HCEC 1CT (cell line): Measurements from ENCODE around the gene MUC5B.
"Not testable (repeated sequence)": the region's sequence is repeated elsewhere in the genome, so short reads cannot be mapped to it uniquely, and the experiment has no call there.

Source experiments
- DNase-seq: peaks from one replicate; pipeline ENCODE4 v3.0.0-alpha.2; 2017

Gene MUC5B

DNA sequence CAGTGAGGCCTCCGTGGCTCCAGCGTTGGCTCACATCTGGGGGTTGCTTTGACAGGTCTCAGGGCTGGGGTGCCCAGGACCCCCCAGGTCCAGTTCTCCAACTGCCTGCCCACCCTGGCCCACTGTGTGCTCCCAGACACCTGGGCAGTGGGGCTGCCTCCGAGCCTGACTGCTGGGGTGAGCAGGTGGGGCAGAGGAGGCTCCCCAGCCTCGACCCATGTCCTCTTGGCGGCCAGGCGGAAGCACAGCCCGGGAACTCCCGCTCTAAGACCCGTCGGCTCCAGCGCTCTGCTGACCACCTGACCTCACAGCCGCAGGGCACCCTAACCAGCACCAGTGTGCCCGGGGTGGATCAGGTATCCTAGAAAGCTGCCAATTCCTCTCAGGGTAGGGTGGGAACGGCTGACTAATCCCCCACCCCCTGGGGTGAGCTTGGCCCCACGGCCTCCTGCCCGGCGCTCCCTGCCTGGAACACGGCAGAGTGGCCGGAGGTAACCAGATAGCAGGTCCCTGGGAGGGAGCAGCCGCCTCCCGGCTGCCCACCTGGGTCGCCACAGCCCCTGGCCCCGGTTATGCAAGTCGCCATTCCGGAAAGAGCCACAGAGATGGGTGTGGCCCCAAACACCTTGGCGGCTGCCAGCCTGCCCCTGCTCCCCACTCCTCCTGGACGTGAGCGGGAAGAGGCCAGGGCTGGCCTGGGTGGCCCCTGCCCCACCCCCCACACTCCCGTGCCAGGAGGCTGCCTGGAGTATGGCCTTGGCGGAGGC lies 19.2 kb upstream of the MUC5B start:
- DNase-seq, result no peak

DNA sequence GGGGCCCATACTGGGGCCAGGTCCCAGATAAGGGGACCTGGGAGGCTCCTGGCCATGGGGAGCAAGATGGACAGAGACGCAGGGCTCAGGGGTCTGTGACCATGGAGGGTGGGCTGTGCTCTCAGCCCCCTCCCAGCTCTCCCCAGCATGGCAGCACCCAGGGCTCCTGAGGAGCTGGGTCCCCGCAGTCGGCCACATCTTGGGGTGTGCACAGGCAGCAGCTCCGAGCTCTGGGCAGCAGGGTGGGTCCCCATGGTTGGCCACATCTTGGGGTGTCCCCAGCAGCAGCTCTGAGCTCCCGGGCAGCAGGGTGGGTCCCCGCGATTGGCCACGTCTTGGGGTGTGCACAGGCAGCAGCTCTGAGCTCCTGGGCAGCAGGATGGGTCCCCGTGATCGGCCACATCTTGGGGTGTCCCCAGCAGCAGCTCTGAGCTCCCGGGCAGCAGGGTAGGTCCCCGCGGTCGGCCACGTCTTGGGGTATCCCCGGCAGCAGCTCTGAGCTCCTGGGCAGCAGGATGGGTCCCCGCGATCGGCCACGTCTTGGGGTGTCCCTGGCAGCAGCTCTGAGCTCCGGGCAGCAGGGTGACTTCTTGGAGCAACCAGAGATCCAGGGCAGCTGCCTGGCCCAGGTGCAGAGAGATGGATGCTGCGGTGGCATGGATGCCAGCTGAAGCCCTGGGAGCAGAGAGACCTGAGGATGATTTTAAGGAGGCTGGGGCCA lies 18.3 kb upstream of the MUC5B start:
- DNase-seq, result no peak

DNA sequence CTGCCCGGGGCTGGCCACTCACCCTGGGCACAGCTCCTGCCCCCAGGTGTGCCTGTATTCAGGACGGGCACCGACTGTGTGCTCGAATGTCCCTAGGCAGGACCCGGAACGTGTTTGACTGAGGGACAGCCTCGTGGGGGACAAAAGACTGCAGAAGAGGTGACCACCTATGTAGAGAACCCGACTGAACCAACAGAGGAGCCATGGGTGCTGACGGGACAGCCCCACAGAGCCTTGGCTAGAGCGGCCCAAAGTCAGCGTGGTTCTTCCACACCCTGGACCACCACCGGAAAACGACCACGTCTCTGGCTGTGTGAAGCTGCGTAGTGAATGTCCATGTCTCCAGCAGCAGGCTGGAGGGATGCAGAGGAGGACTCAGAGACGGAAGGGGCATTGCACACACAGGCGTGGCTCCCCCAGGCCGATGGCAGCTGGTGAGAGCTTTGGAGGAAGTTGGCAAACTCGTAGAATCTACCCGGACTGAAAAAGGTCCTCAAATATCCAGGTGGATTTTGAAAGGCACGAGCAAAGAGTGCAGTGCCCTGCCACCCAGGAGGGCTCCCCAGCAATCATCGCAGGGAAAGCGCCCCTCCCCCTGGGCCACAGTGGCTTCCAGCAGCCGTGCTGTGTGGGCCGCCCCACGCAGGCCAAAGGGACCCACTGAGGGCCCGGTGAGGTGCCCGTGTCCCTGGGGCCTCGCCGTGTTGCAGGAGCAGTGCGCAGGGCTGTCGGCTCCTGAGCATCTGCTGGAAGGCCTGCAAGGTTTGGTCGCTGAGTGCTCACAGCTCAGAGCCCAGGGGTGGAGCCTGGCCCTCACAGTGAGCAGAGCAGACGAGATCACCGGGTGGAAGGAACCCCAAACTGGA lies 17.5 kb upstream of the MUC5B start:
- DNase-seq, result no peak

DNA sequence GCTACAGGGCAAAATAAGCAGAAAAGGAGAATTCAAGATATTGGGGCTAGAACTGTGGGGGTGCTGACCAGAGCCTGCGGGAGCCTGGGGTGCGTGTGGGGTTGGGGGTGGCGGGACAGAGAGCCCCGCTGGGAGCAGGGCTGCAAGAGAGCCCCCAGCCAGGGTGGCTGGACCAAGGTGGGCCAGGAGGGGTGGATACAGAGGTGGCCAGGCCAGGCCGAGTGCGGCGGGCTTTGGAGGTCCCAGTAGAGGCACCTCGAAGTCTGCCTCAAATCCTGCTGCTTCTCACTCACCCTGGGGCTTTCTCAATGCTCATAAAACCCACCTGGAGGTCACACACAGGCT lies 16.9 kb upstream of the MUC5B start:
- DNase-seq, result no peak

DNA sequence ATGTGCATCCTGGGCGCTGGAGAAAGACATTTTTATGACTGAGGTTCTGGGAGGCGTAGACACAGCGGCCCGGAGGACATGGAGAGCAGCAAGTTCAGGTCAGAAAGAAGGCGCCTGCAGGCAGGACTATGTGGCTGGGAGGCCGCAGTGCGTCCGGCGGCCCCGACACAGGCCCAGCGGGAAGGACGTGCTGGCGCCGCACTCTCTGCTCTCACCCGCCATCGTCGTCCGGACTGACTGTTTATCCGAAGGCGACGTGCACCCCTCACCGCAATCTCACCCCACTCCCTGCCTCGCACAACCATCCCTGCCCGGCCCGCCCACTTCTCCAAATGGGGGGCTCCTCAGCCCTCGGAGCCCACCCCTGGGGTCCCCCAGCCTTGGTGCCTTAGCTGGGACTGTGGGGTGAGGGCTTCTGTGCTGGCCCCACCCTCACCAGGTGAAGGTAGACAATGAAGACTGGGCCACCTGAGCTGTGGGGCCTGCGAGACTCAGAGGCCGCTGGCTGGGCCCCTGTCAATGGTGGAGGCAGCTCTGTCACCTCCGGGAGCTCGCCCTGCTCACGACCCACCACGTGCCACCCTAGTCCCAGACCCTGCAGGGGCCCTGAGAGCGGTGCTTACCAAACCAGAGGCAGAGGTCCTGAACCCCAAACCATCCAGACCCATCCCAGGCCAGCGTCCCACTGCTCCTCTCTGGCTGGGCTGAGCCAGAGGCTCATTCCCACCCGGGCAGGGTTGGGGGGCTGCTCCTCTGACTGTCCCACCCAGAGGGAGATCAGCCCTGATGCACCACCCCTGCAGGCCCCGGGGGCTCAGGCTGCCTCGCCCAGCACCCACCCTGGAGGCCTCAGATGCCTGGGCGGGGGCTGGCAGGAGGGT lies 16.2 kb upstream of the MUC5B start:
- DNase-seq, result no peak

DNA sequence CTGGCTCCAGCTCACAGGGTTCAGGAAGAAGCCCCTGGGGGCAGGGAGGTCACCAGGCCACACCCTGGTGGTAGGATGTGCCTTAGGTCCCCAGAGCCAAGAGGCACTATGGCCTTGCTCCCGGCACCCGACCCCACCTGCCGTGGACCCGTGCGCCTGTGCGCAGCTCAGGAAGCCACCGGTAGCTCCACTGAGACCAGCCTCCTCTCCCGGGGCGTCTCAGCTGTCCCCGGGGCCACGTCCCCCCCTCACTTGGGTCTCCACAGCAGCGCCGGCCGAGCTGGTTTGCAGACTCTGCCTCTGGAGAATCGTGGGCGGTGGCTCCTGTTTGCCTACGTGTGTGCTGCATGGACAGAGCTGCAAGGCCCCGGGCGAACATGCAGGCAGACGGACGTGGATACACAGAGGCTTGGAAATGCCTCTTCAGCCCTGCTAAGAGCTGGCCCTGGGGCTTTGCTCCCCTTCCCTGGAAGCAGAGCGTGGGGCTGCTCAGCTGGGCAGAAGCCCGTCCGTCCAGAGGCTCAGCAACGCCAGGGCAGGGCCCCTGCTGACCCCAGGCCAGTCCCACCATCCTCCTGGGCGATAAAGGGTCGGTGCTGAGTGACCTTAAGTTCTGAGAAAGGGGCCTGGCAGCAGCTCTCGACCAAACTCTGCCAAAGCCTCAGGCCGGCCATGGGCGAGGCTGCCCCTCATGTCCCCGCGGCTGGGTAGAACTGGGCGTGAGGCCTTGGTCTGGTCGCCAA lies 15.3 kb upstream of the MUC5B start:
- DNase-seq, result no peak

DNA sequence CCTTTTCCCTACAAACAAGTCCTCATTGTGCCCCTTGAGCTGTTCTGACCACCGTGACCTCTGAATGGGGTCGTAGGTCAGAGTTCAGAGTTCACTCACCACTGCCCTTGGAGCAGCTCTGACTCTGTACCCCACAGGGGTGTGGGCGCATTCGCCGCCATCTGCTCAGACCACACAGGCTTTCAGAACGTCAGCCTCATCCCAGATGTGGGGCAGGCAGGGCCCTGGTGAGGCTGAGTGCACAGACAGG lies 14.8 kb upstream of the MUC5B start:
- DNase-seq, result no peak

DNA sequence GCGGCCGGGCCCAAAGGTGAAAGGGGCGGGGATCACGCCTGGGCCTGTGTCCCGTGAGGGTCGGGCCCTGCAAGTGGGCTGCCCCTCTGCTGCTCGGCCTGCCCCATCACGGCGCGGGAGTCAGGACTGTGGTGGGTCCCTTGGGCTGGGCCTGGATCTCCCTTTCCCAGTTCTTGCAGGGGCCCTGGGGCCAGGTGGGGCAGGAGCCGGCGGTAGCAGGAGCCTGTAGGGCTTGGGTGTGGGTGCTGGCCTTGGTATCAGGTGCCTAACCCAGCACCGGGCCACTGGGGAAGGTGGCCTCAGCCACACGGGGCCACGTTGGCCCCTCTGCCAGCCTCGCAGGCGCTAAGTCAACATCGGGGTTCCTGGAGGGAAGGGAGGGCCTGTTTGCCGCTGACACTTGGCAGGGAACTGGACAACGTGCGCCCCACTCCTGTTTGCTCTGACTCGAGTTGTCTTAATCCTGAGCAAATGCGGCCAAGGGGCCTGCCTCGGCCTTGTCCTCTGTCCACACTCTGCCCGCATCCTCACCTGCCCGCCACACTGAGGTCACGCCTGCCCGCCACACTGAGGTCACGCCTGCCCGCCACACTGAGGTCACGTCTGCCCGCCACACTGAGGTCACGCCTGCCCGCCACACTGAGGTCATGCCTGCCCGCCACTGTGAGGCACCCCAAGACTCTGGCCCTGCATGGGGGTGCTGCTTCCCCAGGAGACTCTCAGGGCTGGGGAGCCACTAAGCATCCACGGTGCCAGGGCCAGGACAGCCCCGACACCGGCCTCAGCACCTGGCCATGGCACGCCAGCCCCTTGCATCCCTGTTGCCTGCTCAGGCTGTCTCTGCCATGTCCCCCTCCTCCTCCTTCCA lies 14.2 kb upstream of the MUC5B start:
- DNase-seq, result no peak

DNA sequence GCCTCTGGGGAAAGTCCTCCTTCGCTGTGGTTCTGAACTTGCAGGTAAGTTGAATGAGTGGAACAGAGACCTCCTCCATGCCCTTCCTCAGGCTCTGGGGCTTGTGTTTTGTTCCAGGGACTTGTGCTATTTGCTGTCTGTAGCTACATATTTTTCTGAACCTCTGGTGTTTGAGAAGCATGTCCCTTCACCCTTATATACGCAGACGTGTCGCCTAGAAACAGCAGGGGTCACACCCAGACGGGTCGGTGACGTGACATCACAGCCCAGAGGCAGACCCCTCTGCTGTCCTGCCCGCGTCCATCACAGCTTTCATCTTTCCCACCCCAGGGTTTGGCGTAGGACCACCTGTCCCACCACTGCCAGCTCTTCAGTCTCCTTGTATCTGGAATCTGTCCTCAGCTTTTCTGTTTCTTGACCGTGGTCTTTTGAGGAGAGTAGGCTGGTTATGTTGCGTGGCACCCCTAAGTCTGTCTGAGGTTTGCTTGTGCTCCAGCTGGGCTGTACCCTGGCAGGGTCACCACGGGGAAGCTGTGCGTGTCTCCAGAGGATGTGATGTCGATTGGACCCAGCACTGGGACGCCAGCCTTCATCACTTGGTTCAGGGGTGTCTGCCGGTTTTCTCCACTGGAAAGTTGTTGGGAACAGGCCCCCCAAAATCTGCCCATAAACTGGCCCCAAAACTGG lies 13.4 kb upstream of the MUC5B start:
- DNase-seq, result no peak

DNA sequence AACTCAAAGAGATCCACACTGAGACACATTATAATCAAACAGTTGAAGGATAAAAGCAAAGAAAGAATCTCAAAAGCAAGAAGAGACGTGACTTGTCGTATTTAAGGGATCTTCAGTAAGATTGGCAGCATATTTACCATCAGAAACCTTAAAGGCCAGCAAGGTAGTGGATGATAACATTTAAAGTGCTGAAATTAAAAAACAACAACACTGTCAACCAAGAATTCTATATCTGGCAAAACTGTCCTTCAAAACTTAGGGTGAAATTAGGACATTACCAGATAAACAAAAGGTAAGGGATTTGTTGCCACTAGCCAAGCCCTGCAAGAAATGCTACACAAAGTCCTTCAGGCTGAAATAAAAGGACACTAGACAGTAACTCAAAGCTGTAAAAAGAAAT lies 11.0 kb upstream of the MUC5B start:
- DNase-seq, result no peak

DNA sequence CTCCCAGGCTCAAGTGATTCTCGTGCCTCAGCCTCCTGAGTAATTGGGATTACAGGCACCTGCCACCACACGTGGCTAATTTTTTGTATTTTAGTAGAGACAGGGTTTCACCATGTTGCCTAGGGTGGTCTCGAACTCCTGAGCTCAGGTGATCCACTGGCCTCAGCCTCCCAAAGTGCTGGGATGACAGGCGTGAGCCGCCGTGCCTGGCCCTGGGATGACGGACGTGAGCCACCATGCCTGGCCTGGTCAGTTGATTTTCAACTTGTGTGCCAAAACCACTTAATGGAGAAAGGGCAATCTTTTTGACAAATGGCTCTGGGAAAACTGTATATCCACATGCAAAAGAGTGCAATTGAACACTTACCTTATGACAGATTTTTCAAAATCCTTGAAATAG lies 7.0 kb upstream of the MUC5B start:
- not testable (repeated sequence) for DNase-seq

DNA sequence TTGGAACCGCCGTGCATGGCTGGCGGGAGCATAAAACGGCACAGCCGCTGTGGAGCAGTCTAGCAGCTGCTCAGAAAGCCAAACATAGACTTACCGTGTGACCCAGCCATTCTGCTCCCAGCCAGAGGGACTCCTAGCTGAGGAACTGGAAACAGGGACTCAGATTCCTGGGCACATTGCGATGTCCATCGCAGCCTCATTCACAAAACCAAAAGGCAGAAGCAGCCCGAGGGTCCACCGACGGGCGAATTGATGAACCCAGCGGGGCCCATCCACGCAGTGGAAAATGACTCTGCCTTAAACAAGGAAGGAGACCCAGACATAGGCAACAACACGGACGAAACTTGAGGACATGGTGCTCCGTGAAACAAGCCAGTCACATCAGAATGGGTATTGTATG lies 5.7 kb upstream of the MUC5B start:
- no peak for DNase-seq

DNA sequence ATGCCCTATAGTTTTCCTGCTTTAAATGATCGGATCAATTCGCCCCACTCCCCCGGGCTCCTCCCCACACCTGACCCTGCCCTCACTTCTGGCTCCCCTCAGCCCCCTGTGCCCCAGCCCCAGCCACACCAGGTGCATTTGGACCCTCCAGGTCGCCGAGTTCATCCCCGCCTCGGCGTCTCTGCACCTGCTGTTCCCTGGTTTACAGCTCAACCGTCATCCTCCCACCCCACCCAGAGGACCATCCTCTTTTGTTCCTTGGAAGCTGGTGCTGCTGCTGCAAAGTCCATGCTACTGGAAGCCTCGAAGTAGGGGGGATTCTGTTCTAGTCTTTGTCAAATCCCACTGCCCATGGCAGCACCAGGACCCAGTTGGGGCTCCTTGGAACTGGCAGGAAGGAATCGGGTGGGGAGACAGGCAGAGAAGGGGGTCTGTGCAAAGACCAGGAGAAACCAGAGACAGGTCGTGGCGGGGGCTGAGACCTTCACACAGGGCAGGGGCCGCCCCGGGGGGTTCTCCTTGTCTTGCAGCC lies 4.5 kb upstream of the MUC5B start:
- DNase-seq, result no peak

DNA sequence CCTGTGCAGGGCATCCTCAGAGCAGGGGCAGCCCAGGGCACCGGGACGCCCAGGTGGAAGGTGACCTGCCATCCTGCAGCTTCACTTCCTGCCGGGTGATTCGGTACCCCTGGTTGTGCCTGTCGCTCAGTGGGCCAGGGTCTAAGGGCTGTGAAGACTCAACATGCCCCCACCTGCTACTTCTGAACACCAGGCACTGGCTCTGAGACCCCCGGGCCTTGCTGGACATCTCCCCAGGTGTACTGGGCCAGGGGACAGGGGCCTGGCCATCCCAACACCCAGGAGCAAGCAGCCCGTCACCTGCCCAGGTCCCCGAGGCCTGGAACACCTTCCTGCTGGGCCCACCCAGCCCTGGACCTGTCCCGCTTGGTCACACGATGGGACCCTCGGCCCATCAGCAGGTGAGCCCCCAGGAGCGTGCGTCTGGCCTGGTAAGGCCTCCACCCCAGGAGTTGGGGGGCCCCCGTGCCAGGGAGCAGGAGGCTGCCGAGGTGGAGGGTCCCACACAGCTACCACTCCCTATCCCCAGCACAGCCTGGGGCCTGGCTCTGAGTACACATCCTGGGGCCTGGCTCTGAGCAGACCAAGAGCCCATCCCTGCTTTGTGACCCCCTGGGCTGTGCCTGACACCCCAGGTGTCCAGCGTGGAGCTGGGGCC lies 3.9 kb upstream of the MUC5B start:
- no peak for DNase-seq

DNA sequence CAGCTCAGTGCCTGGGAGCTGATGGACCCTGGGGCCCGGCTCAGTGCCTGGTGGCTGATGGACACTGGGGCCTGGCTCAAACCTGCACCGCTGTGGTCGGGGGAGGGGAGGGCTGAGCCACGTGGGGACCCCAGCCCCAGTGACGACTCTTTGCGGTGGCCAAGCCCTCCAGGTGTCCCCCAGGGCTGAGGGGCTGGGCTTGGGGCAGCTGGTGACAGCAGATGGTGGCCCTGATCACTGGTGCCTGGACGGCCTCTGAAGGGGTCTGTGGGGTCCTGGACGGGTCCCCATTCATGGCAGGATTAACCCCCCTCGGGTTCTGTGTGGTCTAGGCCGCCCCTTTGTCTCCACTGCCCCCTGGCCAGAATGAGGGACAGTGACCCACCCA lies 3.4 kb upstream of the MUC5B start:
- no peak for DNase-seq

DNA sequence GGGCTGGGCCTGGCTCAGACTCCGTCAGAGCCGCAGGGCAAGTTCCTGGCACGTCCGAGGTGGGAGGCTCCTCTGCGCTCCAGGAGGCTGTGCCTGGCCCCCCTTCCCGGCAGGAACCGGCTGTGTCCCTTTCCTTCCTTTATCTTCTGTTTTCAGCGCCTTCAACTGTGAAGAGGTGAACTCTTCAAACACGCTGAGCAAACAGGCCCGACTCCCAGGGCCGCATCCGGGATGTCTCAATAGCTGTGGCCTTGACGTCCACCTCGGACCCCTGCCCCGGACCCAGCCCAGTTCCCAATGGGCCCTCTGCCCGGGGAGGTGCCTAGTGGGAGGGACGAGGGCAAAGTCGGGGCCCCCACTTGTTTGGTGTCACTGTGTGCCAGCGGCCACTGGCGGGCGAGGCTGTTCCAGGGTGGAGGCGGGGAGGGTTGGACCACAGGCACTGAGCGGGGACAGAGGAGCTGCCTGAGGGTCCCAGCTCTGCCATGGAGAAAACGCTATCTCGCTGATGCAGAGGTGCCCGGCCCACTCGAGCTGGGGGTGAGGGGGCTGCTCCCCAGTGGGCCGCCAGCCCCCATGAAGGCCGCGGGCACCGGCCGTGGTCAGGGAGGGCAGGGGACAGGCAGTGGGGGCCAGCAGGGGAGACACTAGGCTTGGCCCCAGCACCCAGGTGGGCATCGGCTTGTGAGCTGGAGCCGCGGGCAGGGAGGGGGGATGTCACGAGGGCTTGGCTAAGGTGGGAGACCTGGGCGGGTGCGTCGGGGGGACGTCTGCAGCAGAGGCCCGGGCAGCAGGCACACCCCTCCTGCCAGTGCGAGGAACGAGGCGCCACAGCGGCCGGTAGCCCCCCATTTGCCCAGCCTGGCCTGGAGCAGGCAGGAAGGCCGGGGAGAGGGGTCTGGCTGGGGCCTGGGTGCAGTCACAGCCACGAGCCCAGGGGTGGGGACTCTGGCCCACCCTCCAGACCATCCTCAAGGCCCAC lies 2.7 kb upstream of the MUC5B start:
- no peak for DNase-seq

DNA sequence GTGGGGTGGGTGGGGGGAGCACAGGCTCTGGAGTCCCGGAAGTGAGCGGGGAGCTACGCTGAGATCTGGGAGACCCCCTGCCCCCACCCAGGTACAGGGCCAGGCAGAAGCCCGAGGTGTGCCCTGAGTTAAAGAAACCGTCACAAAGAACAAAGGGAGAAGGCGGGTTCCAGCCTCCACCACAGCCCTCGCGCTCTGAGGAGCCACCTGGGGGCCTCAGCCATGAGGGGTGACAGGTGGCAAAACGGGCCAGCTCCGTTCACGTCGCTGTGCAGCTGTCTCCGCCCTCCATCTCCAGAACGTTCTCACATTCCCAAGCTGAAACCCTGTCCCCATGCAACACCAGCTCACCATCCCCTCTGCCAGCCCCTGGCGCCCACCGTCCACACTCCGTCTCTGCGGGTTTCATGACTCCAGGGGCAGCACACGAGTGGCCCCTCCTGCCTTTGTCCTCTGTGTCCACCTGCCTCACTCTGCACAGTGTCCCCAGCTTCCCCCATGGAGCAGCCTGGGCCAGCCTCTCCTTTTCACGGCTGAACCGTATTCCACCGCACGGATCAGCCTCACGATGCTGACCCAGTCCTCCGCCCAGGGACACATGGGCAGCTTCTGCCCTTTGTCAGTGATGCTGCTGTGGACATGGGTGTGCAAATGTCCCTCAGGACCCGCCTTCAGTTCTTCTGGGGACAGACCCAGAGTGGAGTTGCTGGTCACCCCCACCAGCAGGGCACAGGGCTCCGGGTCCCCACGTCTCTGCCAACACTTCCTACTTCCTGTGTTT lies 1.7 kb upstream of the MUC5B start:
- no peak for DNase-seq

DNA sequence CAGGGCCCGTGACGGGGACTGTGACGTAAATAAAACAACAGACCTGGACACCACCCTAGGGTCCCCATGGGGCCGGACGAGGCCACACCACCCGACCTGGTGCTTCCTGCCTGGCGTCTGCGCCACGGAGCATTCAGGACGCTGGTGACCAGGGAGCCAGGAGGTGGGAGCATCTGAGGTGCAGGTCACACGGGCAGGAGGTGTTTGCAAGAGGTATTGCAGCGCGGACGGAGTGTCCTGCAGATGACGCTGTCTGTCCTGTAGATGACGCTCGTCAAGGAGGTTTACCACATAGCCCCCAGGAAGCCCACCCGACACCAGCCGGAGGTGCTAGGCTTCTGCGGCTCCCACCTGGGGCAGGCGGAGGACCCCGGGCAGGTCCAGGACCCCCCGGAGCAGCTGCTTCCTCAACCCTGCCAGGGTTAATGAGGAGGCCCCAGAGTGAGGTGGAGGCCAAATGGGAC lies 986 bp upstream of the MUC5B start:
- DNase-seq, result no peak
